GM11168 (cell line): ENCODE results near the gene CCDC47.
"Not testable (repeated sequence)": the region's sequence is repeated elsewhere in the genome, so short reads cannot be mapped to it uniquely, and the experiment has no call there.

Source experiments
- in situ Hi-C: fragments of 300-500 bp; cut with MboI; formaldehyde crosslinking; loops from one replicate; pipeline ENCODE4 v1.12.0; 2022; ENCODE audit warnings: low sequenced_read_pairs; ENCODE audit not compliant: unreplicated experiment

The CCDC47 gene

DNA sequence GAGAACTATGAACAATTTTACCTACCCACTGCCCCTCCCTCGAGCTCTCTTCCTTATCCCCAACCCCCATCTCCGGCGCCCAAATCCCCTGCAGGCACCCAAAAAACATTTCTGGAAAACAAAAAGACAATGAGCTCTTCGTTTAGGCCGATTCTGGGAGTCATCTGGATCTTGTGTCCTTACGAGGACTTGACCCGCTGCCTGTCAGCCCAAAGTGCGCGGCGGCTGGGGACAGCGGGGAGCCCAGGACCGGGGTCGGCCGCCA lies 32.3 kb downstream of the CCDC47 start:
- in situ Hi-C loops: no loop called here

DNA sequence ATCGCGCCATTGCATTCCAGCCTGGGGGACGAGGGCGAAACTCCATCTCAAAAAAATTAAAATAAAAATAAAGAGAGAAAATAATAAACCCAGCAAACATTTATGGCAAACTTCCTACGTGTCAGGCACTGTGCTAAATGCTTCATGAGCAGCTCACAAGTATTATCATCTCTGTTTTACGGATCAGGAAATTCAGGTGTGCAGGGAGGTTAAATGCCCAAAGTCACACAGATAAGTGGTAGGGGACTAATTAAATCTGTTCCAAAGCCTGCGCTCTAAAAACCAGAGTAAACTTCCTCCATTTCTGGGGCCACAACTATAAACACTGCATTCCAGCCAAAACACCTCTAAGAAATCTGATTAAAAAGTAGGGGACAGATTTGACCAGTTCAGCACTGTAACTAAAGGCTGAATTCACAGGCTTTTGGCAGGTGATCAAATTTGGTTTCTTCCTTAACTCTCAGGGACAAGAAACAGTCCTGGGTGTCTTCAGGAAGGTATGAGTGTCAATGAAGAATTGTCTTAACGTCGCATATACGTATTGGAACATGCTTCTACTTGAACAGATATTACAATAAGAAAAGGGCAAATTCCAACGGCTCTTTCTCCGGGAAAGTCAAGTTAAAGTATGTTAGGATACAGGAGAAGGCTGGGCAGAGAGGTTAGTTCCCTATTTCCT lies 32.8 kb downstream of the CCDC47 start:
- in situ Hi-C loops: no loop called here

DNA sequence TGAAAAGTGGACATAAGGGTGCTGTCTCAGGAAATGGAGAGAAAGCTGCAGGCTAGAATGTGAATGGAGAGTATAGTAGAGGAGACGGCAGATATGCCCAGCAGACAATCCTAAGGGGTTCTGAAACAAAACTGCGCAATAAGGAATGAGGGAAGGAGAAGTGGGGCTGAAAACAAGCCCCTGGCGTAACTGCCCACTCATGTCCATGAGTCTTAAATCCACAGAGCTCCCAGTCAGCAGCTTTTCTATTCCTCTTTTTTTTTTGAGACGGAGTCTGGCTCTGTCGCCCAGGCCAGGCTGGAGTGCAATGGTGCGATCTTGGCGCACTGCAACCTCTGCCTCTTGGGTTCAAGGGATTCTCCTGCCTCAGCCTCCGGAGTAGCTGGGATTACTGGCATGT lies 37.7 kb downstream of the CCDC47 start:
- in situ Hi-C loops: no loop called here

DNA sequence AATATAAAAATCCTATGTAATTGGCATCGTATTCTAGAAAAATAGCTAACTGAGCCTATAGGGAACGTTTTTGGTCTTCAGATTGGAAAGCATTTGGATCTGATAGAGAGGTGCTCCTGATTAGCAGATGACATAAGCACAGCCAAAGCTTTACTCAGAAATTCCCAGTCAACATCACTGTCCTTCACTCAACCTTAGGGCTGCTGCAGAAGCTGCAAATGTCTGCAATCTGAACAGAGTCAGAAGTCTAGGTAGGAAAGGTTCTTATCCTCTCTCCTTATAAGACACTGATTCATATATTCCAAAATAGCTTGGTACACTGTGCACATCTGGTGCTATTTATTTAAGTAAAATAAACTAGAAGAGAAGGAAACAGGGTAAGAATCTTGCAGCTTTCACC lies 51.0 kb downstream of the CCDC47 start:
- in situ Hi-C loops: no loop called here

DNA sequence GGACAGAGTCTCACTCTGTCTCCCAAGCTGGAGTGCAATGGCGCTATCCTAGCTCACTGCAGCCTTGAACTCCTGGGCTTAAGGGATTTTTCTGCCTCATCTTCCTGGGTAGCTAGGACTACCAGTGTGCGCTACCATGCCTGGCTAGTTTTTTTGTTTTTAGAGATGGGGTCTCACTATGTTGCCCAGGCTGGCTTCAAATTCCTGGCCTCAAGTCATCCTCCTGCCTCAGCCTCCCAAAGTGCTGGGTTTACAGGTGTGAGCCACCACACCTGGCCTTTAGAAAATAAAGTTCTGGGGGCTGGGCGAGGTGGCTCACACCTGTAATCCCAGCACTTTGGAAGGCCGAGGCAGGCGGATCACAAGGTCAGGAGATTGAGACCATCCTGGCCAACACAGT lies 53.2 kb downstream of the CCDC47 start:
- in situ Hi-C loops: not testable (repeated sequence)

DNA sequence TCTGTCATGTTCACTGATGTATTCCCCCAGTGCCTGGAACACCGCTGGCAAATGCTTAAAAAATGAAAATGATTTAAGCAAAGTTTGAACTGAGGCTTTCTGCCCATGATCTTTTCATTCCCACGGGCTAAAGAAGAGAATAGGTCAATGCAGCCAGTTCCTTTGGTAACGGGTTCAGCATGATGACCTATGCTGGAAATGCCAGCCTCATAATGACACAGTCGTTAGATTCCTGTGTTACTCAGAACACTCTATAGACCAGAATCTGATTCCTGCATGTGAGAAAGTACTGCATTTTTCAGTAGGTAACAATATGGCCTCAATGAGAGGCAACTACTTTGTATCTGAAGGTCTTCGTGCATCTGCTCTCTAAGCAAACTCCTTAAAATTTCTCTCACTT lies 54.4 kb downstream of the CCDC47 start:
- in situ Hi-C loops: no loop called here

DNA sequence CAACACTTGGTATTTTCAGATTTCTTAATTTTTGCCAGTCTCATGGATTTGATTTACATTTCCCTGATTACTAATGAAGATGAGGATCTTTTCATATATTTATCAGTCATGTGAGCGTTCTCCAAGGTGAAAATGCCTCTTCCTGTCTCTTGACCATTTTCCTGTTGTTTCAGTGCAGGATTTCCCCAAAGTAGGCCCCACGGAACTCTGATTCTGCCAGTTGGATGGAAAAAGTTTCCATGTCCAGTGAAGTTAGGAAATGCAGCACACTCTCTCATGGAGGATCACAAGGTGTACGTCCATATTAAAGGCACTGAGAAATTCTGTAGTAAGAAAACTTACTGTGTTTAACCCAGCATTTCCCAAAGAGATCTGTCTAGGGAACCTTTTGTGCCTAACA lies 57.0 kb downstream of the CCDC47 start:
- in situ Hi-C loops: no loop called here

DNA sequence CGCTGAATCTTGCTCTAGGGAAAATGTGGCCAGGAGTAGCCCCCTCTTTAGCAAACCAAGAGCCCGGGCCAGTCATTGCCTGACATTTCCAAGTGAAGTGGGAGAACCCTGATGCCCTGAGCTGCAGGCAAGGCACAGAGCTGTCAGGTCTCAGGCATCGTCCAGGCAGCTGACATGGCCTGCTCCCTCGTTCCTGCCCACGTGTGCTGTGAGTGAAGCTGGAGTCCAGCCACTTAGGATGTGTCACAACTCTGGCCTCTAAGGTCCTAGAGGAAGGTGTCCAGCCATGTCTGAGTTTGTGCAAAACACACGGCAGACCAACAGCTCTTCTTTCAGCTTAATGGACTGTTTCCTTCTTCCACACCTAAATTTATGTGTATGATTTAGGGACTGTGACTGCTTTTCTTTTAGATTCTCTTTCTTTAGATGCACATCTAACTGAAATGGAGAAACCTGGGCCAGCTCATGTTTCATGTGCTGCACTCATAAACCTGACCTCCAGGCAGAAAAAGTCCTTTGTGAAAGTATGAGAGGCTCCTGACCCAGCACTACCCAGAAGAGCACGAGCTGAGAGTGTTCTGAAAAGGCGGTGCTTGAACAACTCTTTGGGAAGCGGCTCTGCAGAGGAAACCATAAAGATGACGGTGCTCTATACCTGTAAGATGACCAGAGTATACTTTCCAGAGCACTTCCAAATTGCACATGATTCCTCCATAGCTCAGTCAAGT lies 58.7 kb downstream of the CCDC47 start:
- in situ Hi-C loops: no loop called here

DNA sequence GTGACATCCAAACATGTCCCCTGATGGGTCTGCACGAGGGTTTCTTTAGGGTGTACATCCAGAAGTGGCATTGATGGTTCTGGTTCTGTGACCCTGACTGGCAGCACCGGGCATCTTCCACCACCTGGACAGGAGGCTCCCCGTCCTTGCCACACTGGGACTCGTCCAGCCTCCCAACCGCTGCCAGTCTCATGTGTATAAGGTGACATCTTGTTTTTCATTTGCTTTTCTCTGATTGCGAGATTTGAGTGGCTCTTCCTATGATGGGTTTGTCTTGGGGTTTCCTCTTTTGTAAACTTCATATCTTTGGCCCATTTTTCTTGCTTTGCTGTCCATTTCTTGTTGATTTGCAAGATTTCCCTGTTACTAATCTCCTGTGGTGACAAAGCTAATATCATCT lies 64.3 kb downstream of the CCDC47 start:
- in situ Hi-C loops: no loop called here

DNA sequence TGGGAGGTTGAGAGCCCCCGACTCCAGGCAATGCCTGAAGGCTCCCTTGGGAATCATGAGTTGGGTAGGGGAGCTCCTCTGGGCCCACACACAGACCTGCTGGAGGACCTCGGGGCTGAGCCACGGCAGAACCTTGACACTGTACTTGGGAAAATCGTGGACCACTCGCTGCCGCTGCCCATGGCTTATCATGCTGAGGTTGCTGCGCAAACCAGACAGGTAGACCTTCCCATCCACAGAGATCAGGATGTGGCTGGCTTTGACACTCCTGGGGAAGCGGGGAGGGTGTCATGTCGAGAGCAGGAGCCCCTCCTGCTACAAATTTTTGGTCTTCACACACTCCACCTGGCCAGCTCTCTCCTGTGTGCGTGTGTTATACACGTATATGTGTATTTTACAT lies 66.2 kb downstream of the CCDC47 start:
- in situ Hi-C loops: no loop called here

DNA sequence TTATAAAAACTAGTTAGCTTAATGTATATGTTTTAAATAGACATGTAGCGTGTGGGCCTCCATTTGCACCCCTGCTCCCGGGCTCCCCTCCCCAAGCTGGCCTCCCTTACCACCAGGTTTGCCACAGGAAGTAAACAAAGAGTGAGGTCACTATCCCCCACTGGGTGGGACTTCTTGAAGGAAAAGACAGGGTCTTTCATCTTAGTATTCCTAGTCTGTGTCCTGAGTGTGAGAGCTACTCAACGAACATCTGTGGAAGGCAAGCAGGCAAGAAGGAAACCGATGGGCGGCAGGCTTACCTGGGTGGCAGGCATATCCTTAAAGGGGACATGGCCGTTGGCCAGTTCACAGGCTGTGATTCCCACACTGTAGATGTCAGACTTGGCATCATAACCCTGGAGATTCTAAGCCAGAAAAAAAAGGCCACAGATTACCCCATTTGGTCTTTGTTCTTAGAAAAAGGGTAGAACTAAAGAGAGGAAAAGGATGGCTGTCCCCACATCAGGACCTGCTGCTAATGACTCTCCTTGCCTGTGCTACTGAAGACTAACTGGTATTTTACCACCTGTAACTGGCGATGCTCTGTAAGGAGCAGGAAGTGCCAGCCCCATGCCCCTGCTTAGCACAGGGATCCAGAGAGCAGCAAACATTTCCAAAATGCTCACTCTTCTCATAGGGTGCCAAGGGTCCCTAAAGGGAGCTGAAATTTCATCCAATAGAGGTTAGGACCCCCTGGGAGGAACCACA lies 66.9 kb downstream of the CCDC47 start:
- in situ Hi-C loops: no loop called here

DNA sequence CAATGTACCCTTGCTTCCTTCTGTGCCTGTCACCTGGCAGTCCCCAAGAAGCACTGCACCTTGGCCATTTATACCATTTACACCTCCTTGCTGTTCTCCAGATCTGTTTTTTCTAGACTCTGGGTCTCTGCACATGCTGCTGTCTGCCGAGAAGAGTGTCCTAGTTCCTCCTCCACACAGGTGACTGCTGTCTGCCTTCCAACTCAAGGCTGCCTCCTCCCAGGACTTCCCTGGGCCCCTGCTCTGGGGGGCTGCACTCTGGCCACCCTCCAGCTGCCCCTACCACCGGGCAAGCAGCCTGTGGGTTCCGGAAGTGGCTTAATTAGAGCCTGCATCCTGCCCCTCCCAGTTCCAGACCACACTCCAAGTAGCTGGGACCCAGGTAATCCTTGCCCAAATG lies 67.7 kb downstream of the CCDC47 start:
- in situ Hi-C loops: no loop called here

DNA sequence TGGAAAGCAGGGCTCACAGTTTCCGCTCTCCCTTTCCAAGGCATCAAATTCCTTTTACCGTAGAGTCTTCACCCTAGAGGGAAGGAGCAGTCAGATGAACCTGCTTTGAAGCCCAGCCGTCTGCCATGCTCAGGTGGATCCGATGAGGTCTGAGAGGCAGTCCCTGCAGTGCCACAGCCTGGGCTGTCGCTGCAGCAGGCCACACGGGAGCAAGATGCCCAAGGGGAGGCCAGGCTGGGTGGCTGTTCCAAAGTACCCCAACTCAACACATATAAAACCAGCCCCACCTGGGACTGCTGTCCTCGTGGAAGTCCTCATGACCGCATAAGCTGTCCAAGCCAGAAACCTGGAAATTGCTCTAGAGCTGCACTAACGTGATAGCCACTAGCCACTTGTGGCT lies 68.6 kb downstream of the CCDC47 start:
- in situ Hi-C loops: no loop called here

DNA sequence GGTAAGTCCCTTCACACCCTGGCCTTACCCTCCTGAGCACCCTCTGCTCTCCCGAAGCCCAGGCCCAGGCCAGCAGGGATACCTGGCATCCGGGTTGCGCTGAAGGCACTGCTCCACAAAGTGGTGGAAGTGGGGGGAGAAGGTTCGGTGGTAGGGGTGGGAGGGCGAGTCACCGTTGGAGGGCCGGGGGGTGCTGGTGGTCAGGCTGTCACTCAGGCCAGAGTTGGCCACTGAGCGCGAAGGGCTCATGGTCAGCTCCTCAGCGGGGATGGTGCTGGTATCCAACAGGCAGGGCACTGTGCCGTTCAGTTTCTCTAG lies 69.2 kb downstream of the CCDC47 start:
- in situ Hi-C loops: no loop called here

DNA sequence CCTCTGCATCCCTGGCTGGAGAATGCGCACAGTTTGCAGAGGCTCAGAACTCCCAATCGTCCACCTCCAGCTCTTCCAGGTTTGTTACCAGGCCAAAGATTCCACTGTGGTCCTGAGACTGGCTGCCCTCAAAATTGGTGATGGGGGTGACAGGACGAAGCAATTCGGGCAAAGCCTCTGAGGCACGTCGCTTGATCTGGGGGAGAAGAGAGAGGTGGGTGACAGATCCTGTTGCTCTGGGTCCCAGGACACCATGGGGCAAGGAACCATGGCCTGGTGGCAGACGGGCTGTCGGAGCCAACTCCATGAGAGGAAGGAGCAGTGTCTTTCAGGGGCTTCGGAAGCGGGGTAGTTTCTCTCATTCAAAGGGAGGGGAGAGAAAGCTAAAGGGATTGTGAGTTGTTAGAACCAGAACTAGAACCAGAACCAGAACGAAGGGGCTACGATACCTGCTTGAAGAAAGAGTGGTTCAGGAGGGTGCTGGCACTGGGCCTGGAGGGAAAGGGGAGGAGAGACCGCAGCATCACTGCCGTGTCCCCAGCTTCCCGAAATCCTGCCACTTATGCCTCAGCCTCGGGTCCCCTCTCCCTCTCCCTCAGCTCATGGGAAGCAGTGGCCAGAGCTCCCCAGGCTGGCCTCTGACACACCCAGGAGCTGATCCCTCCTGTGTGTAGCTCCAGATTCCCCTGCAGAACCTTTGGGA lies 69.7 kb downstream of the CCDC47 start:
- in situ Hi-C loops: no loop called here

DNA sequence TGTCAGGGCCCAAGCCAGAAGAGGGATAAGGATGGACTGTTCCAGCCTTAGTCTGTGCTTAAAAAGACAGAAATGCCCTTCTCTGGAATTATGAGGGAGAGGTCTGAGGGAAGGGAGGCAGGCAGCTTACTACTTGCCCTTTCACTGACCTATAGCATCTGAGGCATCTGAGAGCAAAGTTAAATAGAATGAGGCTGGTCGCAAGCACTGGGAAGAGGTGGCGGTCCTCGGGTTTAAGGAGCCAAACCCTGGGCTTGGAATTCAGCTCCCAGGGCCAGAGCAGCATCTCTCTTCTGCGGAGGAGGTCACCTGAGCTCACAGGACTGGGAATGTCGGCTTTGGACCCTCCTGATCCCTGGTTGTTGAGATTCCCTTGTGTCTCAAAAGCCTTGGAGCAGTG lies 70.4 kb downstream of the CCDC47 start:
- in situ Hi-C loops: no loop called here

DNA sequence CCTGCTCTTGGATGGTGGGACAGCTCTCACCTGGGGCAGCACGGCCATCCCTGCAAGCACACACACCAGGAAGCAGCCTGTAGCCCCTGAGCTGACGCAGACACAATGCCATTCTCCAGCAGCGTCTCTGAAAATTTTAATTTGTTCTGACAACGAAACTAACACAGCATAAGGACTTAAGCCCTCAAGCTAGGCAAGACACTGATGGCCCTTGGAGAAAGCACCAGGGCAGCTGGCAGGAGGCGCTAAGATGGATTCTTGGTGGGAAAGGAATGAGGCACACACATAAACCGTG lies 70.7 kb downstream of the CCDC47 start:
- in situ Hi-C loops: no loop called here

DNA sequence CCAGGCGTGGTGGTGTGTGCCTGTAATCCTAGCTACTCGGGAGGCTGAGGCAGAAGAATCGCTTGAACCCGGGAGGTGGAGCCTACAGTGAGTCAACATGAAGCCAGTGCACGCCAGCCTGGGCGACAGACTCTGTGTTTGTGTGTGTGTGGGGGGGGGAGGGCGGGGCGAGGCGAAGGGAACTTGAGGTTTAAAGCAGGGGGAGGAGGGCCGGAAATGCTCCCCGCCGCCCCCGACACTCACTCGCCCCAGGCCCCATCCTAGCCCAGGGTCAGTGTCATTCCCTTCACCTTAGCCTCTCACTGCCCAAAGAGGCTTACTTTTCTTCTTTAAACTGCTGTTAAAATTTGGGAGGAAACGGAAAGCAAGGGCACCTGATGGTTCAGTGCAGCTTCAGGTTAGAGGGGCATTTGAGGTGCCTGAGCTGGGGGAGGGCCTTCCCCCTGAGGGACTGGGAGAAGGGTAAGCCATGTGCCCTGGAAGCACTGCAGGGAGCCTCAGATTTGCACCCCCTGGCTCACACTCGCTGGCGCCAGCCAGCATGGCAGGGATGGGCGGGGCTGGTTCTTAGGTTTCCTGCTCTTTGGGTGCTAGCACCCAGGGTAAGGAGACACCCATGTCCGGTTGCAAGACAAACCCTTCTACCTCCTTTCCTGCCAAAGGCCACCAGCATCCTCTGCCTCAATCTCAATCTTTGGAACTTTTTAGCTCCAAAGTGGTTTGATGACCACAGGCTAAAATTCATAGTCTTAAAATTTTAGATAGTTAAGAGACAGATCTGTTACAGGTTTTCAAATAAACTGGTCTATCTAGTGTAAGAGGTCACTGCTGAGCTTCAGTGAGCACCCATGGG lies 71.3 kb downstream of the CCDC47 start:
- in situ Hi-C loops: no loop called here

DNA sequence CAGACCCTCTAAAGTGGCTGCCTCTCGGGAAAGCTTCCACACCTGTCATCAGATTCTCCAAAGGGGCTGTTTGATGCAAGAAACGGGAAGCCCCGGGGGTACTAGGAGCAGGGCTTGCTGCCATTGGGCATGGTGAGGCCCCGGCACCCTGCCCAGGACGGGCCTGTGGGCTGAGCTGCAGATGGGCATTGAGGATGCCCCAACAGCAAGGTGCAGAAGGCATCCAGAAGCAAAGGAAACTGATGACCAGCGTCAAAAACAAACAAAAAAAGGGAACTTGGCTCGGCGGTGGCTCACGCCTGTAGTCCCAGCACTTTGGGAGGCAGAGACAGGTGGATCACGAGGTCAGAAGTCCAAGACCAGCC lies 72.0 kb downstream of the CCDC47 start:
- in situ Hi-C loops: no loop called here

DNA sequence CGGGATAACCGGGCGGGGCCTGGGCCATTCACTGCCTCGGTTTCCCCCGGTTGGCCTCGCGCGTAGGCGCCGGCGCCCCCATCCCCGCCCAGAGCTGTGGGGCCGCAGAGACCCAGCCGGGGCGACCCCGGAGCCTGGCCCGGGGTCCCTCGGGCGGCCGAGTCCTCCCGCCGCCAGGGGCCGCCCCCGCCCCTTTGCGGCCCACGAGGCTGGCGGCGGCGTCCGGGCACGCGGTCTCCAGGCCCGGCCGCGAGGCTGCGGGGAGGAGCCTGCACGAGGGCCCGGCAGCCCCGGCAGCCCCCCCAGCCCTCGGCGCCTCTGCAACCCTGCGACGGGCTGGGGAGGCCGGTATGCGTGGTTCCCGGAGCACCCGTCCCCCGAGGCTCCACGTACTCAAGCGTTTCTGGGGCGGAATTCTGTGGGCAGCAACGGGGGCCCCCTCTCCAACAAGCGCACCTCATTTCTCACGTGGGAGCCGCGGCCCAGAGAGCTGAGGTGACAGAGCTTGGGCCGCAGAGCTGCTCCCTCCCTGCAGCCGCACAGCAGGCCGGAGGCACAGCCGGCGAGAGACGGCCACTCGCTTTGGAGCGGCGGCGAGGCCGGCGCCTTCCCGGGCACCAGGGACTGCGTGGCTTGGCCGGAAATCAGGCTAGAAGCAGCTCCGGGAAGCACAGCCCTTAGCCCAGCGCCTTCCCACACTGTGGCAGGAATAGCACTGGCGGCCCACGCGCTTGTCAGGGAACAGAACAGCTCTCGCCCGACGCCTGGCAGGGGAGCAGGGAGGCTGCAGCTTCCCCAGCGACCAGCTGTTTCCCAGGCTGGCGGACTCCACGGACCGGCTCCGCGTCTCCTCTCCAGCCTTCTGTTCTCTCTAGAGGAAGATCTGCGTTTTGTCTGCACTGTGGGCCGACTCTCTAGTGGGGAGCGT lies 72.6 kb downstream of the CCDC47 start:
- in situ Hi-C loops: no loop called here
